ENCODE data around the gene ARFGAP2.

GRCh38 chr11:47171061-47171838 is 5.4 kb downstream of the ARFGAP2 start:
- TF ChIP-seq MAX (IDR thresholded peaks at IDR 0.05; ENCODE audit: insufficient read depth, insufficient read length) (no peak), CTCF (IDR thresholded peaks at IDR 0.05; ENCODE audit: extremely low read depth in 1 of 2, insufficient read depth in 1 of 2, low read depth in 1 of 2, low read length in 2 of 2) (no peak), EZH2 (IDR thresholded peaks at IDR 0.05; ENCODE audit: borderline replicate concordance, low read depth, low read length, severe bottlenecking) (no peak), POLR2AphosphoS5 (IDR thresholded peaks at IDR 0.05; ENCODE audit: insufficient read depth, low read depth, low read length) (no peak), POLR2A (IDR thresholded peaks at IDR 0.05; ENCODE audit: low read depth, low read length) (no peak), GATA2 (IDR thresholded peaks at IDR 0.05; ENCODE audit: insufficient read depth, insufficient read length, low read depth, low read length) (no peak), FOS (IDR thresholded peaks at IDR 0.05; ENCODE audit: borderline replicate concordance, insufficient read depth, low read length) (no peak)
